GM12872 (cell line): ENCODE data around the gene GNAT2.

ENCODE experiments used
- CTCF ChIP-seq: IDR thresholded peaks from 3 replicates; pipeline ENCODE4 v1.5.1; 2011; ENCODE audit warnings: low read depth, mild to moderate bottlenecking, low read length, moderate library complexity; ENCODE audit not compliant: insufficient read depth

GNAT2 gene

GRCh38 chr1:109641078-109641740, 21.8 kb upstream of the GNAT2 start:
- TF ChIP-seq CTCF: no peak

GRCh38 chr1:109640285-109640865, 21.0 kb upstream of the GNAT2 start:
- peak; percentile 99 for TF ChIP-seq CTCF

GRCh38 chr1:109639841-109640184, 20.4 kb upstream of the GNAT2 start:
- no peak for TF ChIP-seq CTCF

- TF ChIP-seq CTCF: no peak
These were observed 19.8 kb upstream of the GNAT2 start for GRCh38 chr1:109639063-109639840.

- no peak for TF ChIP-seq CTCF
These were observed 18.0 kb upstream of the GNAT2 start for GRCh38 chr1:109637446-109637845.

- TF ChIP-seq CTCF: no peak
These were observed 17.0 kb upstream of the GNAT2 start for GRCh38 chr1:109636201-109636952.

GRCh38 chr1:109635862-109636200, 16.4 kb upstream of the GNAT2 start:
- TF ChIP-seq CTCF: no peak
